Measurements from ENCODE around the gene PMVK. TPM values are rescaled to one million over a fixed set of nuclear protein-coding genes. Genes with fewer than 3 reads are reported as not detected.

PMVK gene
- total RNA-seq, 1 experiment from 2014 or later = 26.8 TPM

DNA sequence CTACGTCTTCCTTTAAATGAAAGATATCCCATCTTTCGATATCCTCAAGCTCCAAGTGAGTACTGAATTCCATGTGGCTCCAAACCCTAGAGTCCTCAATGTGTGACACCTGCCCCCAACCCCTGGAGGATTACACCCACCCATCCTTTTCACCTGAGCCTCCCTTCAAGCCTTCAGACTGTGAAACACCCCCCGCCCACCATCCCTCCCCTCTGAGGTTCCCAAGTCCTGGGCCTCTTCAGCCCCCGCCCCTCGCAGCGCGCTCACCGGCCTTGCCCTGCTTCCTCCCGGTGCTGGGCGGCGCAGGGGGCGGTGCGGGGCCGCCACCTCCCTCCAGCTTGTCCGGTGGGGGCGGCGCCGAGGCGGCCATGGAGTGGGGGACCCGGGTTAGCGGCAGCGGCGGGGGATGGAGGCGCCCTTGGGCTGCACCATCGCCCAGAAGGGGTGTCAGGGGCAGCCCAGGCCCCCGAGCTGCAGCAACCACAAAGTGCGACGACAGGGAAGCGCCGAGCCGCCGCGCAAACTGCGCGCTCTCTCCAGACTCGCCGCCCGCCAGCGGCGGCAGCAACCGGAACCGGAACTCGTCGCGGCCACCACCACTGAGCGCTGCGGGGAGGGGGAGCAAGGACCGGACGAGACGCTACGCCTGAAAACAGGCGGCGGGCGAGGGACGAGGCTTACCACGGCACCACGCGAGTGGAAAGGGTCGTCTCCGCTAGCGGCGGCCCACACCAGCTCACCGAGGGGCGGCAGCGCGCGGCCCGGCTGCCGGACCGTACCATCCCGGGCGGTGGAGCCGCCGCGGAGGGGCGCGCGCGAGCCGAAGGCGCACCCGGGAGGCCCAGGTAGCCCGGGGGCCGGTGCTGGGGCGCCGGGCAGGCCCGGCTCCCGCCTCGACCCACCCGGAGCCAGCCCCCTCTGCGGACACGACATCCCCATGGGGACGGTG is 25.0 kb upstream of the PMVK start, which contains the start of gene PYGO2:
Gene PYGO2, minus strand, starts transcription at position 576 of the 949 bp plus-strand sequence. Its CDS starts 206 bp downstream, at position 370.
- no peaks in the 10 kb centered on the region for H3K9me3 Mint-ChIP-seq
- CTCF ChIA-PET = interaction anchor here (0.7 to 4.1 kb wide), 13 partner anchors 10 to 212 kb away, joined by 3 to 33 read pairs (median 7); partner anchors contain the start of genes FLAD1, KRTCAP2, LENEP and PMVK
- no peaks in the 10 kb centered on the region for H3K27me3 Mint-ChIP-seq (ENCODE audit: low read depth)
- H3K36me3 Mint-ChIP-seq = peaks cover 42% of the 10 kb centered on the region
- ATAC-seq (peak; percentile 69), DNase-seq (ENCODE audit: low spot score) (peak; percentile 83)
- H3K4me1 Mint-ChIP-seq = peaks cover 34% of the 10 kb centered on the region
- H3K27ac Mint-ChIP-seq = peak within 1 kb of the TSS; percentile 91
- POLR2A ChIA-PET = interaction anchor here (0.6 to 3.2 kb wide), 7 partner anchors 9 to 161 kb away, joined by 3 to 26 read pairs (median 8); partner anchors contain the start of genes FLAD1 and SHC1
- H3K4me3 Mint-ChIP-seq = peak within 1 kb of the TSS; percentile 93
- TF ChIP-seq MYBL2 (CRISPR knock-in tag; IDR thresholded peaks at IDR 0.05) (peak; percentile 82; the same call in 1 of the 2 replicates), ATF6 (CRISPR knock-in tag; IDR thresholded peaks at IDR 0.05) (no peak), FOXP4 (CRISPR knock-in tag; IDR thresholded peaks at IDR 0.05) (peak; percentile 86), ZNF219 (CRISPR knock-in tag; IDR thresholded peaks at IDR 0.05; ENCODE audit: borderline replicate concordance) (0 out of 2 replicates have a peak, but pooled peaks have one; percentile 66), PRRX2 (CRISPR knock-in tag; IDR thresholded peaks at IDR 0.05) (peak; percentile 73), NR3C1 (CRISPR knock-in tag; conservative IDR thresholded peaks at IDR 0.05; ENCODE audit: low read depth) (peak; percentile 96; the same call in 1 of the 2 replicates), STAT6 (CRISPR knock-in tag; conservative IDR thresholded peaks at IDR 0.05; ENCODE audit: low read depth) (0 out of 2 replicates have a peak, but pooled peaks have one; percentile 27), JUN (CRISPR knock-in tag; IDR thresholded peaks at IDR 0.05) (0 out of 2 replicates have a peak, but pooled peaks have one; percentile 62), KAT7 (CRISPR knock-in tag; IDR thresholded peaks at IDR 0.05; ENCODE audit: borderline replicate concordance) (0 out of 2 replicates have a peak, but pooled peaks have one; percentile 65), ELF4 (CRISPR knock-in tag; IDR thresholded peaks at IDR 0.05; ENCODE audit: low read depth) (no peak), GRHL2 (CRISPR knock-in tag; IDR thresholded peaks at IDR 0.05; ENCODE audit: insufficient replicate concordance, severe bottlenecking) (no peak), CREB1 (CRISPR knock-in tag; IDR thresholded peaks at IDR 0.05) (no peak; the same call in 1 of the 2 replicates)
- TF ChIP-seq, protein P1, sequence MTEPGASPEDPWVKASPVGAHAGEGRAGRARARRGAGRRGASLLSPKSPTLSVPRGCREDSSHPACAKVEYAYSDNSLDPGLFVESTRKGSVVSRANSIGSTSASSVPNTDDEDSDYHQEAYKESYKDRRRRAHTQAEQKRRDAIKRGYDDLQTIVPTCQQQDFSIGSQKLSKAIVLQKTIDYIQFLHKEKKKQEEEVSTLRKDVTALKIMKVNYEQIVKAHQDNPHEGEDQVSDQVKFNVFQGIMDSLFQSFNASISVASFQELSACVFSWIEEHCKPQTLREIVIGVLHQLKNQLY (CRISPR knock-in tag; IDR thresholded peaks at IDR 0.05) = peak; percentile 81; the same call in 1 of the 2 replicates
- TF ChIP-seq, protein P2, sequence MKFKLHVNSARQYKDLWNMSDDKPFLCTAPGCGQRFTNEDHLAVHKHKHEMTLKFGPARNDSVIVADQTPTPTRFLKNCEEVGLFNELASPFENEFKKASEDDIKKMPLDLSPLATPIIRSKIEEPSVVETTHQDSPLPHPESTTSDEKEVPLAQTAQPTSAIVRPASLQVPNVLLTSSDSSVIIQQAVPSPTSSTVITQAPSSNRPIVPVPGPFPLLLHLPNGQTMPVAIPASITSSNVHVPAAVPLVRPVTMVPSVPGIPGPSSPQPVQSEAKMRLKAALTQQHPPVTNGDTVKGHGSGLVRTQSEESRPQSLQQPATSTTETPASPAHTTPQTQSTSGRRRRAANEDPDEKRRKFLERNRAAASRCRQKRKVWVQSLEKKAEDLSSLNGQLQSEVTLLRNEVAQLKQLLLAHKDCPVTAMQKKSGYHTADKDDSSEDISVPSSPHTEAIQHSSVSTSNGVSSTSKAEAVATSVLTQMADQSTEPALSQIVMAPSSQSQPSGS (CRISPR knock-in tag; IDR thresholded peaks at IDR 0.05; ENCODE audit: borderline replicate concordance, low read depth) = no peak
- TF ChIP-seq, protein P3, sequence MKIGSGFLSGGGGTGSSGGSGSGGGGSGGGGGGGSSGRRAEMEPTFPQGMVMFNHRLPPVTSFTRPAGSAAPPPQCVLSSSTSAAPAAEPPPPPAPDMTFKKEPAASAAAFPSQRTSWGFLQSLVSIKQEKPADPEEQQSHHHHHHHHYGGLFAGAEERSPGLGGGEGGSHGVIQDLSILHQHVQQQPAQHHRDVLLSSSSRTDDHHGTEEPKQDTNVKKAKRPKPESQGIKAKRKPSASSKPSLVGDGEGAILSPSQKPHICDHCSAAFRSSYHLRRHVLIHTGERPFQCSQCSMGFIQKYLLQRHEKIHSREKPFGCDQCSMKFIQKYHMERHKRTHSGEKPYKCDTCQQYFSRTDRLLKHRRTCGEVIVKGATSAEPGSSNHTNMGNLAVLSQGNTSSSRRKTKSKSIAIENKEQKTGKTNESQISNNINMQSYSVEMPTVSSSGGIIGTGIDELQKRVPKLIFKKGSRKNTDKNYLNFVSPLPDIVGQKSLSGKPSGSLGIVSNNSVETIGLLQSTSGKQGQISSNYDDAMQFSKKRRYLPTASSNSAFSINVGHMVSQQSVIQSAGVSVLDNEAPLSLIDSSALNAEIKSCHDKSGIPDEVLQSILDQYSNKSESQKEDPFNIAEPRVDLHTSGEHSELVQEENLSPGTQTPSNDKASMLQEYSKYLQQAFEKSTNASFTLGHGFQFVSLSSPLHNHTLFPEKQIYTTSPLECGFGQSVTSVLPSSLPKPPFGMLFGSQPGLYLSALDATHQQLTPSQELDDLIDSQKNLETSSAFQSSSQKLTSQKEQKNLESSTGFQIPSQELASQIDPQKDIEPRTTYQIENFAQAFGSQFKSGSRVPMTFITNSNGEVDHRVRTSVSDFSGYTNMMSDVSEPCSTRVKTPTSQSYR (CRISPR knock-in tag; IDR thresholded peaks at IDR 0.05) = no peak
- TF ChIP-seq, protein P4, sequence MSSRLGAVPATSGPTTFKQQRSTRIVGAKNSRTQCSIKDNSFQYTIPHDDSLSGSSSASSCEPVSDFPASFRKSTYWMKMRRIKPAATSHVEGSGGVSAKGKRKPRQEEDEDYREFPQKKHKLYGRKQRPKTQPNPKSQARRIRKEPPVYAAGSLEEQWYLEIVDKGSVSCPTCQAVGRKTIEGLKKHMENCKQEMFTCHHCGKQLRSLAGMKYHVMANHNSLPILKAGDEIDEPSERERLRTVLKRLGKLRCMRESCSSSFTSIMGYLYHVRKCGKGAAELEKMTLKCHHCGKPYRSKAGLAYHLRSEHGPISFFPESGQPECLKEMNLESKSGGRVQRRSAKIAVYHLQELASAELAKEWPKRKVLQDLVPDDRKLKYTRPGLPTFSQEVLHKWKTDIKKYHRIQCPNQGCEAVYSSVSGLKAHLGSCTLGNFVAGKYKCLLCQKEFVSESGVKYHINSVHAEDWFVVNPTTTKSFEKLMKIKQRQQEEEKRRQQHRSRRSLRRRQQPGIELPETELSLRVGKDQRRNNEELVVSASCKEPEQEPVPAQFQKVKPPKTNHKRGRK (CRISPR knock-in tag; IDR thresholded peaks at IDR 0.05; ENCODE audit: borderline replicate concordance) = no peak
- TF ChIP-seq, protein P5, sequence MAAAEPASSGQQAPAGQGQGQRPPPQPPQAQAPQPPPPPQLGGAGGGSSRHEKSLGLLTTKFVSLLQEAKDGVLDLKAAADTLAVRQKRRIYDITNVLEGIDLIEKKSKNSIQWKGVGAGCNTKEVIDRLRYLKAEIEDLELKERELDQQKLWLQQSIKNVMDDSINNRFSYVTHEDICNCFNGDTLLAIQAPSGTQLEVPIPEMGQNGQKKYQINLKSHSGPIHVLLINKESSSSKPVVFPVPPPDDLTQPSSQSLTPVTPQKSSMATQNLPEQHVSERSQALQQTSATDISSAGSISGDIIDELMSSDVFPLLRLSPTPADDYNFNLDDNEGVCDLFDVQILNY (CRISPR knock-in tag; IDR thresholded peaks at IDR 0.05) = no peak; the same call in none of the 2 replicates
